HepG2 (cell line): ENCODE results near the gene PTPN18. TPM values are rescaled to one million over a fixed set of nuclear protein-coding genes. Genes with fewer than 3 reads are reported as not detected.

ENCODE experiments used
- CENPBD1 ChIP-seq: sonication (generic); formaldehyde crosslinking; IDR thresholded peaks from 2 replicates; pipeline ENCODE4 v1.8.0; 2022; ENCODE audit warnings: missing genetic modification reagents, low read depth, mild to moderate bottlenecking, borderline replicate concordance
- ETV6 ChIP-seq: sonication (generic); formaldehyde crosslinking; conservative IDR thresholded peaks from 2 replicates; pipeline ENCODE4 v1.4.0; 2020; ENCODE audit warnings: missing genetic modification reagents
- FOXJ3 ChIP-seq: sonication (generic); formaldehyde crosslinking; IDR thresholded peaks from 2 replicates; pipeline ENCODE4 v1.4.0; 2020; ENCODE audit warnings: missing genetic modification reagents, mild to moderate bottlenecking, borderline replicate concordance
- FOXM1 ChIP-seq: sonication (generic); formaldehyde crosslinking; IDR thresholded peaks from 2 replicates; pipeline ENCODE4 v1.5.0; 2020; ENCODE audit warnings: missing genetic modification reagents
- GABPA ChIP-seq, 2 experiments: IDR thresholded peaks; 2 replicates each; pipeline ENCODE4 v1.6.1; 2011 to 2016; ENCODE audit warnings: low read depth in 2 of 2, low read length in 1 of 2, missing biosample characterization in 1 of 2, missing genetic modification characterization in 1 of 2
- HCFC1 ChIP-seq: fragments of 150-350 bp; IDR thresholded peaks from 2 replicates; pipeline ENCODE4 v1.6.1; 2014; ENCODE audit warnings: low read depth, low read length
- IKZF5 ChIP-seq: IDR thresholded peaks from 2 replicates; pipeline ENCODE4 v1.6.1; 2018; ENCODE audit warnings: missing genetic modification reagents, mild to moderate bottlenecking, missing compliant biosample characterization
- IRX3 ChIP-seq: sonication (generic); formaldehyde crosslinking; IDR thresholded peaks from 2 replicates; pipeline ENCODE4 v1.8.1; 2023; ENCODE audit warnings: mild to moderate bottlenecking, low read depth, missing genetic modification reagents, borderline replicate concordance
- KAT8 ChIP-seq: IDR thresholded peaks from 2 replicates; pipeline ENCODE4 v1.6.1; 2016; ENCODE audit warnings: missing genetic modification reagents, missing compliant biosample characterization
- NFKB2 ChIP-seq: sonication (generic); formaldehyde crosslinking; IDR thresholded peaks from 2 replicates; pipeline ENCODE4 v1.4.0; 2020; ENCODE audit warnings: missing genetic modification reagents, borderline replicate concordance
- PAF1 ChIP-seq: IDR thresholded peaks from 2 replicates; pipeline ENCODE4 v1.6.1; 2016; ENCODE audit warnings: missing genetic modification reagents, missing compliant biosample characterization
- PTBP1 ChIP-seq: fragments of 200-400 bp; formaldehyde crosslinking; IDR thresholded peaks from 2 replicates; pipeline ENCODE4 v1.6.1; 2018; ENCODE audit warnings: low read length, low read depth; ENCODE audit not compliant: poor library complexity, severe bottlenecking
- RCOR2 ChIP-seq: IDR thresholded peaks from 2 replicates; pipeline ENCODE4 v1.6.1; 2016; ENCODE audit warnings: missing biosample characterization, missing genetic modification reagents
- SCMH1 ChIP-seq: sonication (generic); formaldehyde crosslinking; IDR thresholded peaks from 2 replicates; pipeline ENCODE4 v1.9.0; 2021; ENCODE audit warnings: missing genetic modification reagents, mild to moderate bottlenecking, borderline replicate concordance
- STAG1 ChIP-seq: sonication (generic); formaldehyde crosslinking; IDR thresholded peaks from 2 replicates; pipeline ENCODE4 v1.4.0; 2020; ENCODE audit warnings: missing genetic modification reagents
- THRA ChIP-seq: sonication (generic); formaldehyde crosslinking; IDR thresholded peaks from 2 replicates; pipeline ENCODE4 v1.4.0; 2020; ENCODE audit warnings: missing genetic modification reagents, borderline replicate concordance
- ZBTB14 ChIP-seq: sonication (generic); formaldehyde crosslinking; IDR thresholded peaks from 2 replicates; pipeline ENCODE4 v1.4.0; 2020; ENCODE audit warnings: missing genetic modification reagents
- ZBTB7B ChIP-seq: sonication (generic); formaldehyde crosslinking; IDR thresholded peaks from 2 replicates; pipeline ENCODE4 v1.4.0; 2020; ENCODE audit warnings: missing genetic modification reagents
- ZKSCAN1 ChIP-seq: fragments of 150-350 bp; IDR thresholded peaks from 2 replicates; pipeline ENCODE4 v1.6.1; 2014; ENCODE audit warnings: low read length
- ZNF331 ChIP-seq: sonication (generic); formaldehyde crosslinking; IDR thresholded peaks from 2 replicates; pipeline ENCODE4 v1.4.0; 2020; ENCODE audit warnings: missing genetic modification reagents
- ZNF547 ChIP-seq: sonication (generic); formaldehyde crosslinking; IDR thresholded peaks from 2 replicates; pipeline ENCODE4 v1.5.1; 2020; ENCODE audit warnings: mild to moderate bottlenecking, missing genetic modification reagents
- ZNF660 ChIP-seq: sonication (generic); formaldehyde crosslinking; IDR thresholded peaks from 2 replicates; pipeline ENCODE4 v1.5.1; 2020; ENCODE audit warnings: mild to moderate bottlenecking, low read depth, missing genetic modification reagents, borderline replicate concordance
- ZNF704 ChIP-seq: sonication (generic); formaldehyde crosslinking; IDR thresholded peaks from 2 replicates; pipeline ENCODE4 v1.8.1; 2023; ENCODE audit warnings: mild to moderate bottlenecking, inconsistent platforms, moderate library complexity, missing genetic modification reagents, borderline replicate concordance
- ZSCAN21 ChIP-seq: sonication (generic); formaldehyde crosslinking; IDR thresholded peaks from 2 replicates; pipeline ENCODE4 v1.8.0; 2022; ENCODE audit warnings: mild to moderate bottlenecking, missing genetic modification reagents, moderate library complexity, borderline replicate concordance
- polyA plus RNA-seq, 8 experiments: library from polyadenylated mRNA; depleted of rRNA in 3 of 8; stranded (reverse) in 7 of 8; unstranded in 1 of 8; fragments of >200 nt; fragmentation: Illumina TruSeq in 4 of 8; extraction: Trizol in 4 of 8; gene quantifications; 2 replicates each; pipeline versions ENCODE4 v1.2.1 to v1.2.3, GENCODE V29; 2011 to 2016; ENCODE audit warnings: low read depth in 4 of 8, missing spikeins in 1 of 8, mixed read lengths in 1 of 8; ENCODE audit not compliant: insufficient read depth in 1 of 8
- total RNA-seq, 5 experiments: library from RNA; depleted of rRNA; stranded (reverse); fragments of >200 nt; fragmentation: Illumina TruSeq; extraction: Trizol; gene quantifications; 2 replicates each; pipeline ENCODE4 v1.2.3, GENCODE V29; 2016; ENCODE audit warnings: low read depth in 1 of 5

PTPN18 gene
- total and polyA plus RNA-seq, 2 of the 13 experiments (the other 11 are each of a cell fraction or from before 2014, with no cell fraction given), result 14.8 to 39.6 TPM

- no peak for TF ChIP-seq ZNF704 (CRISPR knock-in tag)
- TF ChIP-seq FOXM1 (CRISPR knock-in tag), result no peak
- peak; percentile 81 for TF ChIP-seq PTBP1
- TF ChIP-seq ZNF331 (CRISPR knock-in tag), result peak; percentile 45; the same call in 1 of the 2 replicates
- peak; percentile 86; the same call in 1 of the 2 replicates for TF ChIP-seq IKZF5 (CRISPR knock-in tag)
- TF ChIP-seq CENPBD1 (CRISPR knock-in tag), result 0 out of 2 replicates have a peak, but pooled peaks have one; percentile 59
- 0 out of 2 replicates have a peak, but pooled peaks have one; percentile 37 for TF ChIP-seq KAT8 (CRISPR knock-in tag)
- peak; percentile 74; the same call in 1 of the 2 replicates for TF ChIP-seq NFKB2
- 0 out of 2 replicates have a peak, but pooled peaks have one; percentile 23 for TF ChIP-seq ZBTB14 (CRISPR knock-in tag)
- TF ChIP-seq ZBTB7B (CRISPR knock-in tag), result peak; percentile 91
- TF ChIP-seq THRA (CRISPR knock-in tag), result 0 out of 2 replicates have a peak, but pooled peaks have one; percentile 49
- no peak for TF ChIP-seq ZSCAN21
- TF ChIP-seq IRX3 (CRISPR knock-in tag), result no peak
- no peak for TF ChIP-seq ZNF660
- TF ChIP-seq ETV6 (CRISPR knock-in tag), result peak; percentile 52; the same call in 1 of the 2 replicates
- TF ChIP-seq HCFC1, result no peak
- no peak for TF ChIP-seq PAF1 (CRISPR knock-in tag)
- no peak for TF ChIP-seq GABPA (IDR thresholded peaks at IDR 0.05; ENCODE audit: low read depth, low read length)
- TF ChIP-seq GABPA (CRISPR knock-in tag; IDR thresholded peaks at IDR 0.05; ENCODE audit: low read depth), result no peak
- TF ChIP-seq RCOR2 (CRISPR knock-in tag), result 0 out of 2 replicates have a peak, but pooled peaks have one; percentile 30
- TF ChIP-seq SCMH1 (CRISPR knock-in tag), result no peak
- TF ChIP-seq ZNF547 (CRISPR knock-in tag), result peak; percentile 22; the same call in 1 of the 2 replicates
- TF ChIP-seq ZKSCAN1, result no peak
- 0 out of 2 replicates have a peak, but pooled peaks have one; percentile 16 for TF ChIP-seq FOXJ3 (CRISPR knock-in tag)
- peak; percentile 98 for TF ChIP-seq STAG1 (CRISPR knock-in tag)
These were observed 23.4 kb upstream of the PTPN18 start (continued) for GRCh38 chr2:130332271-130333073.
